Fibroblast of skin of left quadriceps (primary cell): ENCODE results near the gene SFXN4.

ENCODE experiments used
- DNase-seq, 2 experiments: peaks; one replicate each; pipeline ENCODE4 v3.0.0-alpha.2; 2013; ENCODE audit warnings: low read depth in 2 of 2

The SFXN4 gene

GRCh38 chr10:119165171-119166117 is at the start of gene SFXN4:
Gene SFXN4 (minus strand): TSS chr10:119165714. CDS start chr10:119165647, 67 bp downstream.
- no peak for DNase-seq

- DNase-seq = no peak
Measured at GRCh38 chr10:119211625-119212441, 46.3 kb upstream of the SFXN4 start.

DNA sequence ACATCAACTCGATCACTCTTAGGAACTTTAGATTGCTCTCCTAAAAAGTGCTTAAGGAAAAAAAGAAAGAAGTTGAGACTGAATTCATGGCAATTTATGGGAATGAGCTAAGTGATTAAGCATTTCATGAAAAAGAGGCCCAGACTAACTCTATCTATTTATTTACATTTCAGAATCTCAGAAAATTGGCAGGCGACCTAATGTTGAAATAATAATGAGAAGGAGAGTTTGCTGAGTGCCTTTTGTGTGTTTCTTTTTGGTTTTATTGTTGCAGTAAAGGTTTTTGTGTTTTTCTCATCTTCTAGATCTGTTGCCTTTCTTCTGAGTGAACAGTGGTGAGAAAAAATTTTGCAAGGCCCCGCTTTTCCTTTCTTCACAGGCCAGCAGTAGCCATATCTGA is 45.7 kb upstream of the SFXN4 start:
- DNase-seq = peak in 1 of 2 experiments; percentile 76

DNA sequence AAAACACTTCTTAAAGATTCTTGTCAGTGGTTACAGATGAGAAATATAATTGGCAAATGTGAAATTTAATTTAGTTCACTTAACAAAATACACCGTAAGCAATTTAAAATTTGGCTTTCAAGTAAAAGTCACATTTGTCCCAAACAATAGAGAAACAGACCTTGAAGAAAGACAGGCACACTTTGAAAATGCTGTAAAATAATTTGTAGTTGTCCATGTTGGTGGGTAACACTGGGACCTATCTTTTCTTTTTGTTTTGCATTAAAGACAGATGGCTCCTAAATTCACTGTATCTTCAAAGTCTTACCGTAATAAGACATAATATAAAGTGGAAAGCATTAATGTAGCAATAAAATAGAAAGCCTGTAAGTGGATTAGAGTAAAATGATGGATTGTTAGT is 45.1 kb upstream of the SFXN4 start:
- no peak for DNase-seq

- no peak for DNase-seq
Measured at GRCh38 chr10:119209736-119210355, 44.3 kb upstream of the SFXN4 start.

GRCh38 chr10:119209035-119209735 is 43.7 kb upstream of the SFXN4 start:
- DNase-seq = peak in 1 of 2 experiments; percentile 32

GRCh38 chr10:119208553-119208940 is 43.0 kb upstream of the SFXN4 start:
- DNase-seq = no peak

DNA sequence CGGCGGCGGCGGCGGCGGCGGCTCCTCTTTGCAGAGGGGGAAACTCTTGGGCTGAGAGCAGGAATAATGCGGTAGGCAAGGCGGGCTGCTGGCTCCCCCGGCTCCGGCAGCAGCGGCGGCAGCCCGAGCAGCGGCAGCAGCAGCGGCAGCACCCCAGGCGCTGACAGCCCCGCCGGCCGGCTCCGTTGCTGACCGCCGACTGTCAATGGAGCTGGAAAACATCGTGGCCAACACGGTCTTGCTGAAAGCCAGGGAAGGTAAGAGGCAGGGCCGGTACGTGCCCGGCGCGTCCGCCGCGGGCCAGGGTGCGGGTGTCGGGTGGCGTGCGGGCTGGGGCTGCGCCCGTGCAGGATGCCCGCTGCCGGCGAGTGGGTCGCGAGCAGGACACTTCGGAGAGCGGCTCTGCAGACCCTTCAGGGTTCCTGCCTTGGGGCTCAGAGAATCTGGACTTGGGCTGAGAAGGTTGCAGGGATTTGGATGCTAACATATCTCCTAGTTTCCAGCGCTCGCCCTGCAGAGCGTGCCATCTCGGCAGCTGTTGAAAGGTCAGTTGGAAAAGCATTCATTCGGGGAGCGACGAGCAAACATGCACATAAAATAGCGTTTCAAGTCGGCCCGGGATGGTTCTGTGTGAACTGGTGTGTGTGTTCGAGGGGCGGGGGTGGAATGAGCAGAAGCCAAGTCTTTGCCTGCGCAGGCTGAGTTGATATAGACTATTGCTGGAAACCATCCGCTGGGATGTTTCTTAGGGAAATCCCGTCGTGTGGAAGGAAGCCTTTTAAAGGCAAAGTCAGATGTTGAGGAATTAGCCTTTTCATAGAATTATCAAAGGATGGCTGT is 42.4 kb upstream of the SFXN4 start:
- DNase-seq = no peak

DNA sequence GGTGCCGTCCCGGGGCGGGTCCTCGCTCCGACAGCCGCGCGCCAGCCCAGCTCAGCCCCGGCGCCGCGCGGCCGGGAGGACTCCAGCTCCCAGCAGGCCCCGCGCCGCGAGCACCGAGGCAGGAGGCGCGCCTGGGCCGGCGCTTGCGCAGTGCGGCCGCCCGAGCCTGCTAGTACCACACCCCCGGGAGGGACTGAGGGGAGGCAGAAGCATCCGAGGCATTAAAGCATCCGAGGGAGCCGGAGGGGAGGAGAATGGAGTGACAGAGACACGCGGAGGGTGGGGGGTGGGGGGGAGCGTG is 41.8 kb upstream of the SFXN4 start, which contains the start of gene GRK5:
Gene GRK5, plus strand, starts transcription at position 206 of the 301 bp plus-strand sequence. CDS start 347 bp downstream, outside the sequence.
- peak; percentile 94 to 95 for DNase-seq

DNA sequence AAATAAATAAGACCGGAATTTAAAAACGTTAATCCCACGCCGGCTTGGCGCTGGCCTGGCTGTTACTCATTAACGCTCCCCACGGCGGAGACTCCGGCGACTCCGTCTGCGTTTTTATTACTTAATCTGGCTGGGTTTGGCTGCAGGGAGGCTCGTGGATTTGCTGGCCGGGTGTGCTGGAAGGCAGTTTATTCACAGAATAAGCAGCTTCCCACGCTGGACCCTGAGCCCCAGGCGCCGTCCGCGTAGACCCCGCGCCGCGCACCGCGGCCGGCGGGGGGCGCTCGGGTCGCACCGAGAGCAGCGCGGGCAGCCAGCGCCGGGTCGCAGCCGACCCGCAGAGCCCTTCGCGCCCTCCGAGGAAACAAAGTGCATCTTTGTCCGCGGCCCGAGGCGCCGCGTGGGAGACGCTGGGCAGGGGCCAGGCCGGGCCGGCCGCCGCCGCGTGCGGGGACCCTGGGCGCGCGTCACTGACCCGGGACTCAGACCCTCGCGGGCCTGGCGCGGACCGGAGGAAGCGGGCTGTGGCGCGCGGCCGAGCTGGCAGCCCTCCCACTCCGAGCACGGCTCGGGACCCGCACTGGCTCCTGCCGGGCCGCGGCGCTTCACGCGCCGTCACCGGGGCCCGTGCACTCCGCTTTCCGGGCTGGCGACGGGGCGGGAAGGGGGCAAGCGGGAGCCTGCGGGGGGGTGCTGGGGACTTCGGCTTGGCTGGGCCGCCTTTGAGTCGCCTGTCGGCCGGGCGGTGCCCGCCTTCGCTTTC is 41.3 kb upstream of the SFXN4 start:
- DNase-seq = no peak

DNA sequence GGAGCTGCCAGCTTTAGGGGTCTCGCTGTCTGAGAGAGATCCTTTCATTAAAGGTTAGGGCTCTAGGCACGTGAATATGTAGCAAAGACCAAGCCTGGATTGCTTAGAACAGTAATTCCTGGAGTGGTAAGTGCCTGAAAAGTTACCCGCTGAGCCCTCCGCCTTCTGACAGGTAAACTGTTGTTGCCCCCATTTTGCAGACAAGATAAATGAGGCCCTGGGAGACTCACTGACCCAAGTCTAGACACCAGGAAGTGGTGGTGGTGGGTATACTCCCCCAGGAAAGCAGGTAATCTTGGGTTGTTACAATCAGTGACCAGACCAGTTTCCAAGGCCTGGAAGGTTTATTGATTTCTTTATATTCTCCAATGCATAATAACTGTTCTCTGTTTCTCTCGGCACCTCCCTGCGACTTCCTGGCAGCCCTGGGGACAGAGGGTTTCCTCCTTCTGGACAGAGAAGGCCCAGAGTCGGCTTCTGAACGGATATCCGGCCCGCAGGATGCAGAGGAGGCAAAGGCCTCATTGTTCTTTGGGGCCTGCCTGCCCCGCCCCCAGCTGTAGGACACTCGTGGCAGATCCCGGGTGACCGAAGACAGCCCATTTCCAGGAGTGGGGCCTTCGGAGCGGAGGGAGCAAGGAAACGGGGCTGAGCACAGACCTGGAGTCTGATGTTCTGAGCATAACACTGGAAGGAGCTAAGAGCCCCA is 40.5 kb upstream of the SFXN4 start:
- no peak for DNase-seq

- peak in 1 of 2 experiments; percentile 43 for DNase-seq
Measured at GRCh38 chr10:119203006-119203405, 37.5 kb upstream of the SFXN4 start.

DNA sequence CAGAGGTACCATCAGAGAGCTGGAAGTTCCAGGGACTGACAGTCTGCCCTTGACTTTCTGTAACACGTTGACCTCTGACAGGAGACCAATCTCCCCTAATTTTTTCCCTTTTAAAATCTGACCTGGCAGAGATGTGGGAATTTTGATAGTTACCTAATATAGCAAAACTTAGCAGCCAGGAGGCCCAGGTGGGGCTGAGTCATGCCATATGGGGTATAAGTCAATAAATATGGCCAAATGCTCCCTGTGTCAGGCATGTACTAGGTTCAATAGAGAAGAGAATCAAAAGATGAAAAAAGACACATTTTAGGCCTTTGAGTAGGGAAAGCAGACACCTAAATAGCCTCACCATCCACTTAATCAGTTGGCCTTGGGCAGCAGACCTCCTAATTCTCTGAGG is 35.7 kb upstream of the SFXN4 start:
- DNase-seq = no peak

GRCh38 chr10:119199231-119199992 is 33.9 kb upstream of the SFXN4 start:
- DNase-seq = peak in 1 of 2 experiments; percentile 64

DNA sequence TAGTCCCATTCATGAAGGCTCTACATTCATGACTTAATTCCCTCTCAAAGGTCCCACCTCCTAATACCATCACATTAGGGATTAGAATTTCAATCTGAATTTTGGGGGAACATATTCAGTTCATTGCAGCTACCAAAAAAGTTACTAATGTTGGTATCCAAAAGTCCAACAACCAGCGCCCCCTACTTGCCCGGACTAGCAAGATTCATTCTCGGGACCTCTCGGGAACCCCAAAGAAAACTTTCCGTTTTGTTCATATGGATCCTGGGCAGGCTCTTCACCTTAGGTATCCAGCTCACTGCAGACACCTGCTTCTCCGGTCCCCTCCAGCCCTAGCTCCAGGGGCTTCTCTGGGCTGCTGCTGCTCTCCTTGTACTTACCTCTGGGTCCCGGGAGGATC is 32.9 kb upstream of the SFXN4 start:
- DNase-seq = no peak

- DNase-seq = no peak
Measured at GRCh38 chr10:119197921-119198320, 32.4 kb upstream of the SFXN4 start.

GRCh38 chr10:119191881-119192280 is 26.4 kb upstream of the SFXN4 start:
- DNase-seq = no peak

GRCh38 chr10:119190954-119191785 is 25.7 kb upstream of the SFXN4 start:
- DNase-seq = no peak
